ENCODE measurements around the gene DEPDC5.

DEPDC5 gene

DNA sequence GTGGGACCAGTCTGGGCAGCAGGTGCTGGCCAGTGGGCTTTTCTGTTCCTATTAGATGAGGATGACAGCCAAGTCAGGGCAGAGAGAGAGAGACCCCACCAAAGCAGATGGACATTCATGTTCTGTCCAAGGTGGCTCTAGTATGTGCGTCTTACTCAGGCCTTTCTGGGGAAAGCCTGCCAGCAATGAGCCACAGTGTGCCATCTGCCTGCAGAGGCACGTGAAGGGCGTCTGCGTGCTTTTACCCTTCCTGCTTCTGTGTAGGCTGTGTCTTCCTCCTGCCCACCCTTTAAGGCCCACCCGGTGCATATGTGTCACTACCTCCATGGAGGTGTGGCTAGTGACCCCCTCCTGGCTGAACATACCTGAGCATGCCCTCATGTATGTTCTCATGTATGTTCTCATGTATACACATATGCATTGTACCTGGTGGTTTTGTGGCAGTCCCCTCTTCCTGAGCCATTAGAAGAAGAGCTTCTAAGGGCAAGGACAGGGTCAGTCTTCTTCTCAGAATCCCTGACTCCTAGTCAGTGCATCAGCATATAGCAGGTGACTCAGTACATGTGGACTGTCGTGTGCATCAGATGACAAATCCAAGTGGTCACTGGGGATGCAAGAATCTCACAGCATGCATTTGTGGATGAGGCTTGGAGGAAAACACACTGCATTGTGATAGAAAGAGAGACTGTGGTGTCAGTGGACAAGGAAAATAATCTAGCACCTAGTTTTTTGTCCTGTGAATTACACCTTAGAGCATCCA is 100.1 kb downstream of the DEPDC5 start:
- DNase-seq: no peak

DNA sequence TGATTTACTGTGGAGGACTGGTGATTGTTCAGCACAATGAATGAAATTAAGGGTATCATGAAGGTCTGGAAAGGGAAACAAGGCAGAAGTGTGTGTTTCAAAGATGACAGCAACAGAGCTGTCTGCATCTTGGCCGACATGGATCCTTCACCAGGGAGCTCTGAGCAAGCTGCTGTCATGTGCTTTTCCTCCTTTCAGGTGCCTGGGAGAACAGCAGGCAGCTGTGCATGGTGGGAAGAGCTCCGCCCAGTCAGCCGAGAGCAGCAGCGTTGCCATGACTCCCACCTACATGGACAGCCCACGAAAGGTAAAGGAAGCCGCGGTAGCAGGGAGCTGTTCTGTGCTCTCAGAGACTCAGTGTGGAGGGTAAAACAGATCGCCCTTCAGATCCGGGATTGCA is 103.4 kb downstream of the DEPDC5 start:
- DNase-seq: no peak

GRCh38 chr22:31861226-31861840 is 107.5 kb downstream of the DEPDC5 start:
- DNase-seq: no peak

GRCh38 chr22:31866918-31867317 is 113.1 kb downstream of the DEPDC5 start:
- DNase-seq: no peak

DNA sequence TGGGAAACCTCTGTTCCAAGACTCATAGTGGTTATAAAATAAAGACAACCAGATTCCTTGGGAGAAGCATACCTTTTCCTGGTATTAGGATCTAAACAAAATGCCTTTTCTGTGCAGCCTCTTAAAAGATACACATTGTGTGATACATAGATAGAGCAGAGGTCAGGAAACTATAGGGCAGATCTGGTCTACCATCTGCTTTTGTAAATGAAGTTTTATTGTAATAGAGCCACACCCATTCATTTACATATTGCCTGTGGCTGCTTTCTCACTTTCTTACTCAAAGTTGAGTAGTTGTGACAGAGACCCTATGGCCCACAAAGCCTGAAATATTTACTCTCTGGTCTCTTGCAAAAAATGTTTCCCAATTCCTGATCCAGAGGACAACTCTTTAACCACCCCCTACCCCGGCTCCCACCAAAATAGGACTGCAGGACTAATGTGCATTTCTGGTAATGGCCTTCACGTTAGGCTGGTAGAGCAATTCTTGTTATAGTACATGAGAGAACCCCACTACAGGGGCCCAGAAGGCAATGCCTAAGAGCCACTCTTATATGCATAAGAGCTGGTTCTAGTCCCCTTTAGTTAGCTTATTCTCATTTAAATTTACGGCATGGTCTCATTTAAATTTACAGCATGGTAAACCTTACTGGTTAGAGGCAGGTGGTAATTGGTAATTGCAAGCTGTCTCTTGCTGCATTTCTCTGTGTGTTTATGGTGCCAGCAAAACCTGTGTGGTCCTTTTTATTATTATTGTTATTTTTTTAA is 113.8 kb downstream of the DEPDC5 start:
- no peak for DNase-seq

DNA sequence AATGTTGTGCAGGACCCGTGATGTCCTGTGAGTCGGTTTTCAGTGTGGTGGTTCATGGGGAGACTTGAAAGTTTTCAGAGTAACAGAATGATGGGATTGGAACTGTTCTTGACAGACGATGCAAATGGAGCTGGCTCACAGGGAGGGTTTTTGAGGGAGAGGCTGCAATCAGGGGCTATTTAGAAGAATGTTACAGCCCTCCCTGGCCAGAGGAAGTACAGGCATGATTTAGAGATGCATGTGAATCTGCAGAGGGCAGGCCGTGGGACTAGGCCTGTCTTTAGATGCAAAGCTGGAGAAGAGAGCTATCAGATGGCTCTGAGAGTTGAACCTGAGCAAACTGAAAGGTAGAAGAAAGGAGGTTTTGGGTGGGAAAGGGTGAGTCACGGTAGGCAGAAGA is 115.9 kb downstream of the DEPDC5 start:
- DNase-seq: no peak

- DNase-seq: no peak
These were observed 117.1 kb downstream of the DEPDC5 start for GRCh38 chr22:31870890-31871289.

- DNase-seq: no peak
These were observed 117.7 kb downstream of the DEPDC5 start for GRCh38 chr22:31871480-31871879.

- no peak for DNase-seq
These were observed 118.4 kb downstream of the DEPDC5 start for GRCh38 chr22:31872209-31872608.

- no peak for DNase-seq
These were observed 121.0 kb downstream of the DEPDC5 start for GRCh38 chr22:31874821-31875220.

DNA sequence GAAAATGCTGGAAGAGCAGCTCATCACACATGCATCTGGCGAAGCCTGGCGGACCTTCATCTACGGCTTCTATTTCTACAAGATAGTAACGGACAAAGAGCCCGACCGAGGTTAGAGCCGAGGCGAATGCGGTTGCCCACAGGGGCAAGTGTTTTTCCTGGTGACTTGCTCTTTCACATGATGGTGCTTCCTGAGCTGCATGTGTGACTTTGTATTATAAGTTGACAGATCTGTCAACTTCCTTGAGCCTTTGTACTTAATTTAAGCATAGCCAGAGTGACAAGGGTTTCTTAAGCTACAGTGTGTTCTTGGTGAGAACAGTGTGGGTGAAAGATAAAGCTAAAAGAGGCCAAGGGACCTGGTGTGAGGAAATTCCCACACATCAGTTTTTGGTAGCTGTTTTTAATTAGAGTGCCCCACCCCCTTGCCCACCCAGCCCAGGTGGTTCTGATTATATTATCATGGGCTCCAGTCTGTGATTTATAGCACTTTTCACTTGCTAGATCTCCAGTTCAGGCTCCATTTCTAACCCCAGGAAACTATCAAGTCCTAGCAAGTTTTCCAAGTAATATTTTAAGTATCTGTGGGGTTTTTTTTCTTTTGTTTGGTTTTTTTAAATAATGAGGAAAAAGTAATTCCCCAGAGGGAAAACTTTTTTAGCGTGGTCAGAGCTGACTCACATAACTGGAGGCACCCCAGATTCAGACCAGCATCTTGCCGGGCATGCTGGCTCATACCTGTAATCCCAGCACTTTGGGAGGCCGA is 122.5 kb downstream of the DEPDC5 start:
- no peak for DNase-seq

- DNase-seq: no peak
These were observed 125.8 kb downstream of the DEPDC5 start for GRCh38 chr22:31879585-31879984.

DNA sequence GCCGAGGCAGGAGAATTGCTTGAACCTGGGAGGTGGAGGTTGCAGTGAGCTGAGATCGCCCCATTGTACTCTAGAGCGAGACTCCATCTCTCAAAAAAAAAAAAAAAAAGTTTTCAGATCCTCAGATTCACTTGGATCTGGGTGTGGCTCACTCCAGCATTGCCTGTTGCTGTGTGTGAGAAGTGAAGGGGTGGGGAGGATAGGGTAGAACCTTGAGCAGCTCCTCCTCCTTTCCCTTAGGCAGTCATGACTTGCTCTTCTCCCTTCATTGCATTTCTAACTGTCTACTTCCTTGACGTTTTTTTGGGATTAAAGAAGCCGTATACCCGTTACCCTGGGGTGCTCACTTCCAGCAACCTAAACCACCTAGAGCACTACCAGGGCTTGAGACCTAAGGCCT is 127.4 kb downstream of the DEPDC5 start:
- no peak for DNase-seq

DNA sequence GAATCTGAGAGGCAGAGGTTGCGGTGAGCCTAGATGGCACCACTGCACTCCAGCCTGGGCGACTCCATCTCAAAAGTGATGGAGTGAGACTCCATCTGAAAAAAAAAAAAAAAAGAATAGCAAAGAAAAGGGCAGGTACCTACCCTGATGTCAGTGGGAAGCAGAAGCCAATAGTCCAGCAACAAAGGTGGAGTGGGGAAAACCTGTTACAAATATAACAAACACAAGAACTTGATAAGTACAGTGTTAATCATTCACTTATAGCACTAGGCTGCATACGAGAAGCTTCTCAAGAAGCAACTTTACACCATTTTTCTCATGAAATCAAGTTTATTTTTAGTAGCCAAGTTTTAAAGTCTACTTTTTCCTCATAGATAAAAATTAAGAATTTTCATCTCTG is 128.0 kb downstream of the DEPDC5 start:
- DNase-seq: no peak

DNA sequence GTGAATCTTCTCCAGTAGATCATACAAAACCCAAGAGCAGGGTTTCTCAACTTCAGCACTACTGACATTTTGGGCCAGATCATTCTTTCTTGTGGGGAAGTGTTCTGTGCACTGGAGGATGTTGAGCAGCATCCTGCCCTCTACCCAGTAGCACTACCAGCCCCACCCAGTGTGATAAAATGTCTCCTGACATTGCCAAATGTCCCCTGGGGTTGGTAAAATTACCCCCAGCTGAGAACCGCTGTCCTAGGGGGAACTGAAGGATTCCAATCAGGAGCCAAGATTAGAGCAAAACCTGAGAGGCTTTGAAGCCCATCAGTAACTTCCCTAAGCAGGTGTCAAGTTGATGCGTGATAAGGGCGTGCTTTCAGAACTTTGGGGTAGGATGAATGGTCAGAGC is 129.2 kb downstream of the DEPDC5 start:
- no peak for DNase-seq

GRCh38 chr22:31883989-31884388 is 130.2 kb downstream of the DEPDC5 start:
- no peak for DNase-seq

- no peak for DNase-seq
These were observed 137.7 kb downstream of the DEPDC5 start for GRCh38 chr22:31891366-31892079.

DNA sequence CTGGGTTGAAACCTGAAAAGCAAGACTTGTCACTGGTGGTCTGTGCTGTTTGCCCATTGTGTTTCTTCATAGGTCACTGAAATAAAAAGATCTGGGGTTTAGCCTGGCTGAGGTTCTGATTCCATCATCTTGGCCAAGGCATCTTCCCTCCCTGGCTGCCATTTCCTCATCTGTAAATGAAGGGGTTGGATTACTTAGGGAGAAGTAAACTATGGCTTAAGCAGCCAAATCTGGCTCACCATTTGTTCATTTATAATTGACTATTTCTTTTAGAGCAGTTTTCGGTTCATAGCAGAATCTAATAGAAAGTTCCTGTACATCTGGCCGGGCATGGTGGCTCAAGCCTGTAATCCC is 138.2 kb downstream of the DEPDC5 start:
- DNase-seq: no peak

- no peak for DNase-seq
These were observed 139.6 kb downstream of the DEPDC5 start for GRCh38 chr22:31893460-31893859.

DNA sequence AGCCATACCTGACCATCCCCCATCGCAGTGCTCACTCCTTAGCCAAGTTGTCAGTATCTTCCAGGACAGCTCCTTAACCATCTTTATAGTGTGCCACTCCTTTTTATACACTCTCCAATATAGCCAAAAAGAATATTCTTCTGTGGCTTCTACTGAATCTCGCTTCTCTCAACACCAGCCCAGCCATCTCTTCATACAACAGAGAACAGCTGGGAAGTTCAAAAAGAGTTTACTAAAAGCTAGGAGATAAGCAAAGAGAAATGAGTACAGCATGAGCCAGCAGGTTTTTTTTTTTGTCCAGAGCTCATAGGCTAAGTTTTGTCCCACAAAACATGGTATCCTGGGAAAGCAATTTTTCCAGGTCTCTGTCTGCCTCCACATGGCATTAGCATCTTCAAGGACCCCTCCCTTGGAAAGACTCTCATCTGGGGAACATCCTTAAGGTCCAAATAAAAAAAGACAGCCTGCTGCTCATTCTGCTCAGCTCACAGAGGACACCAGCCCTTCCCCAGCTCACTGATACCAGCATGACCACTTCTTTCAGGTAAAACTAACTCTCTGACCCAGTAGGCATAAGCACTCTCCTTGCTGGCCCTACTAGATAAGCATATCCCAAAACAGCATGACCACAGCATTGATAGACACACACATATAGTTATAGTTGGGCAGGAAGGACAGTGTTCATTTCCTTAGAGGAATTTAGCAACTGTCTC is 141.7 kb downstream of the DEPDC5 start:
- no peak for DNase-seq

DNA sequence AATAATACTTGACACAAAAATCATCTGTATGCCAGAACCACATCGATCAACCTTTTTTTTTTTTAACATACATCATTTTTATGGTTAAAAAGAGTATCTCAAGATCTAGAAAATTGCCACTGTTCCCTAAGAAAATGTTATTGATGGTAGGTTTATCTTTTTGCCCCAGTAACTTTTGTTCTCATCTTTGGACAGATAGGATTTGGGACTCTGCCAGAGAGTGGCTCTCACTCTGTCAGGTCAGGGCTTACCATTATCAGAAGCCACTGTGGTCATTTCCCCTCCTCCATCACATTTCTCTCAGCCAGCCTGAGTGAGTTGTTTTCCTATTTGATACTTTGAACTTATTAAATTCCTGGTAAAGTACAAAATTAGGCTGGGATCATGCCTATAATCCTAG is 142.7 kb downstream of the DEPDC5 start:
- DNase-seq: no peak

Data from CD4-positive, alpha-beta T cell treated with Interleukin-15 for 1 hour (primary cell).